Kidney (tissue), 14 donors: ENCODE measurements around the gene BEST4. TPM values are rescaled to one million over a fixed set of nuclear protein-coding genes. Genes with fewer than 3 reads are reported as not detected.
"Not testable (repeated sequence)": the region's sequence is repeated elsewhere in the genome, so short reads cannot be mapped to it uniquely, and the experiment has no call there.

Experiments
- DNase-seq, 5 donors: peaks; one replicate each; pipeline ENCODE4 v3.0.0-alpha.2; 2013 to 2020
- FAIRE-seq: peaks from 2 replicates; lab custom pipeline; 2012; peaks lifted over from hg19 to GRCh38; lab: Jason Lieb, UNC
- H3K27ac ChIP-seq, 2 donors: one replicate each; pipeline ENCODE4 v1.7.0; 2013; ENCODE audit warnings: low read depth in 2 of 2, low read length in 2 of 2, inconsistent platforms in 1 of 2
- H3K27me3 ChIP-seq: one replicate; pipeline ENCODE4 v1.7.1; 2013; ENCODE audit warnings: low read length, inconsistent platforms; ENCODE audit not compliant: control insufficient read depth, insufficient read depth
- H3K36me3 ChIP-seq, 3 donors: one replicate each; pipeline versions ENCODE4 v1.7.0 to v1.7.1; 2013; ENCODE audit warnings: low read length in 3 of 3, control low read depth in 1 of 3, inconsistent platforms in 1 of 3; ENCODE audit not compliant: insufficient read depth in 3 of 3, control insufficient read depth in 2 of 3
- H3K4me1 ChIP-seq, 3 donors: one replicate each; pipeline versions ENCODE4 v1.7.0 to v1.7.1; 2013; ENCODE audit warnings: low read length in 3 of 3, inconsistent platforms in 1 of 3, low read depth in 1 of 3; ENCODE audit not compliant: control insufficient read depth in 2 of 3, insufficient read depth in 2 of 3
- H3K4me3 ChIP-seq, 3 donors: one replicate each; pipeline versions ENCODE4 v1.7.0 to v1.8.1; 2013; ENCODE audit warnings: low read length in 3 of 3, control low read depth in 1 of 3, inconsistent platforms in 1 of 3
- H3K9ac ChIP-seq, 3 donors: one replicate each; pipeline versions ENCODE4 v1.7.0 to v1.7.1; 2013; ENCODE audit warnings: low read length in 3 of 3, control low read depth in 1 of 3, inconsistent platforms in 1 of 3
- H3K9me3 ChIP-seq, 3 donors: one replicate each; pipeline versions ENCODE4 v1.7.0 to v1.7.1; 2013; ENCODE audit warnings: low read length in 3 of 3, control low read depth in 1 of 3, inconsistent platforms in 1 of 3; ENCODE audit not compliant: control insufficient read depth in 2 of 3, insufficient read depth in 1 of 3
- CTCF ChIP-seq: IDR thresholded peaks from 3 replicates; pipeline ENCODE4 v1.5.1; 2012; ENCODE audit warnings: mild to moderate bottlenecking, moderate library complexity, borderline replicate concordance; ENCODE audit not compliant: insufficient read depth; ENCODE audit errors: extremely low read depth
- intact Hi-C: fragments of 100-400 bp; cut with DNase I; formaldehyde crosslinking; loops from one replicate; pipeline ENCODE4 v1.11.1; 2022
- polyA plus RNA-seq: library from polyadenylated mRNA; stranded (reverse); fragments of 350-450 nt; fragmentation: Illumina TruSeq; extraction: RNeasy Lipid Tissue Mini Kit (QIAGEN cat#74804); gene quantifications from one replicate; pipeline ENCODE4 v1.2.3, GENCODE V29; 2014; ENCODE audit warnings: low read depth, low replicate concordance; ENCODE audit not compliant: insufficient read depth
- total RNA-seq: library from RNA; stranded (reverse); fragmentation: NEBNext Ultra II Directional; extraction: Animal tissue kit (Norgen Biotek cat#: 25700); gene quantifications from one replicate; pipeline ENCODE4 v1.2.1, GENCODE V29; 2021
- donor health status: control.
- donor health status: control.
- donor health status: control.
- donor health status: control.
- donor health status: control.
- donor health status: DM: yes; HTN: yes; CAD: no.
- donor health status: Normal renal cell carcinoma (clear cell type).

Gene BEST4
- total and polyA plus RNA-seq, 2 donors from 2014 or later = 0.37 to 0.50 TPM

- no peak for FAIRE-seq
- no peak overlapping the region for H3K27ac ChIP-seq
- intact Hi-C loops = no loop called here
Observed at GRCh38 chr1:44827197-44828002, 39.4 kb upstream of the BEST4 start.

GRCh38 chr1:44826375-44827196, 38.6 kb upstream of the BEST4 start:
- DNase-seq = peak in 1 of 5 donors; percentile 76
- Histone ChIP-seq H3K27ac (no peak overlapping the region), H3K36me3 (no peaks in the 10 kb centered on the region), H3K4me3 (no peak overlapping the region), H3K9ac (no peak overlapping the region), H3K27me3 (no peaks in the 10 kb centered on the region), H3K4me1 (no peaks in the 10 kb centered on the region), H3K9me3 (no peaks in the 10 kb centered on the region)
- no peak for TF ChIP-seq CTCF
- intact Hi-C loops = no loop called here
- no peak for FAIRE-seq

More at GRCh38 chr1:44827197-44828002, 39.4 kb upstream of the BEST4 start:
- DNase-seq = peak in 1 of 5 donors; percentile 71
- TF ChIP-seq CTCF = no peak
- Histone ChIP-seq H3K4me1 (no peaks in the 10 kb centered on the region), H3K36me3 (no peaks in the 10 kb centered on the region), H3K9ac (no peak overlapping the region), H3K9me3 (no peaks in the 10 kb centered on the region), H3K27me3 (no peaks in the 10 kb centered on the region), H3K4me3 (no peak overlapping the region)

- H3K27ac ChIP-seq, H3K27me3 ChIP-seq, H3K9me3 ChIP-seq, intact Hi-C loops, H3K36me3 ChIP-seq, H3K9ac ChIP-seq, H3K4me3 ChIP-seq, FAIRE-seq: not testable (repeated sequence)
- peaks cover 0 to 10% (median 0%) of the 10 kb centered on the region in 3 donors for H3K4me1 ChIP-seq
- peak in 1 of 5 donors; percentile 35 for DNase-seq
Observed at GRCh38 chr1:44824392-44824791, 36.4 kb upstream of the BEST4 start.

- TF ChIP-seq CTCF = no peak
- no peak overlapping the region for H3K27ac ChIP-seq
- H3K27me3 ChIP-seq = no peaks in the 10 kb centered on the region
- no peaks in the 10 kb centered on the region for H3K36me3 ChIP-seq
- intact Hi-C loops = no loop called here
- H3K9me3 ChIP-seq = no peaks in the 10 kb centered on the region
- peak in 1 of 5 donors; percentile 68 for DNase-seq
- no peak for FAIRE-seq
- H3K4me3 ChIP-seq = no peak overlapping the region
- H3K9ac ChIP-seq = no peak overlapping the region
- H3K4me1 ChIP-seq = peaks cover 0 to 12% (median 0%) of the 10 kb centered on the region in 3 donors
Observed at GRCh38 chr1:44822981-44823451, 35.0 kb upstream of the BEST4 start.
